NK-92 (cell line): Measurements from ENCODE around the gene ZC3H14.

ENCODE experiments used
- DNase-seq: peaks from one replicate; lab custom pipeline; 2025; ENCODE audit not compliant: unreplicated experiment; lab: John Stamatoyannopoulos, UW

Gene ZC3H14

GRCh38 chr14:88599761-88600439 lies 37.1 kb downstream of the ZC3H14 start:
- DNase-seq: no peak

- no peak for DNase-seq
Measured at GRCh38 chr14:88604212-88604611, 41.4 kb downstream of the ZC3H14 start.

GRCh38 chr14:88605594-88605993 lies 42.8 kb downstream of the ZC3H14 start:
- DNase-seq: no peak

GRCh38 chr14:88607829-88608228 lies 45.0 kb downstream of the ZC3H14 start:
- DNase-seq: no peak

GRCh38 chr14:88611878-88612277 lies 49.0 kb downstream of the ZC3H14 start:
- no peak for DNase-seq

GRCh38 chr14:88612981-88613380 lies 50.1 kb downstream of the ZC3H14 start:
- DNase-seq: no peak

- no peak for DNase-seq
Measured at GRCh38 chr14:88613552-88614010, 50.7 kb downstream of the ZC3H14 start.

- no peak for DNase-seq
Measured at GRCh38 chr14:88614218-88614907, 51.5 kb downstream of the ZC3H14 start.

- no peak for DNase-seq
Measured at GRCh38 chr14:88616697-88617096, 53.9 kb downstream of the ZC3H14 start.

- no peak for DNase-seq
Measured at GRCh38 chr14:88617479-88617878, 54.6 kb downstream of the ZC3H14 start.

- DNase-seq: no peak
Measured at GRCh38 chr14:88618476-88618875, 55.6 kb downstream of the ZC3H14 start.

- no peak for DNase-seq
Measured at GRCh38 chr14:88621100-88621499, 58.3 kb downstream of the ZC3H14 start.

- DNase-seq: no peak
Measured at GRCh38 chr14:88625671-88626070, 62.8 kb downstream of the ZC3H14 start.

GRCh38 chr14:88628033-88628432 lies 65.2 kb downstream of the ZC3H14 start:
- DNase-seq: no peak

- DNase-seq: no peak
Measured at GRCh38 chr14:88628462-88628861, 65.6 kb downstream of the ZC3H14 start.

GRCh38 chr14:88630565-88630964 lies 67.7 kb downstream of the ZC3H14 start:
- DNase-seq: no peak

GRCh38 chr14:88631091-88631490 lies 68.3 kb downstream of the ZC3H14 start:
- no peak for DNase-seq

GRCh38 chr14:88632512-88632911 lies 69.7 kb downstream of the ZC3H14 start:
- no peak for DNase-seq

- DNase-seq: no peak
Measured at GRCh38 chr14:88639221-88639620, 76.4 kb downstream of the ZC3H14 start.

- DNase-seq: no peak
Measured at GRCh38 chr14:88660056-88660455, 97.2 kb downstream of the ZC3H14 start.

- no peak for DNase-seq
Measured at GRCh38 chr14:88667555-88668273, 104.9 kb downstream of the ZC3H14 start.
